ENCODE measurements around the gene BTBD2.

BTBD2 gene

DNA sequence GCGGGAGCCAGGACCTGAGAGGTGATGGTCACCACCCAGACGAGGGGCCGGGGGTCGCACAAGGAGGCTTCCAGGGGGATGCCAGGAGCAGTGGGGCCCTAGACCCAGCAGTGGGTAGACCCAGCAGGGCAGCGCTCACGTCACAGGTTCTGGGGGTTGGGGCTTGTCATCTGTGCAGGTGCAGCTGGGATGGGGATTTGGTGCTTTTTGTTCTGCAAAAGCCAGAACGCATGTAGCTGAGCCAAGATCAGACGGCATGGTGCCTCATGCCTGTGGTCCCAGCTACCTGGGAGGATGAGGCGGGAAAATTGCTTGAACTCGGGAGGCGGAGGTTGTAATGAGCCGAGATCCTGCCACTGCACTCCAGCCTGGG is 59.4 kb downstream of the BTBD2 start:
- Histone ChIP-seq H2BK5ac (ENCODE audit: low read length) (no peak overlapping the region), H3K18ac (ENCODE audit: low read length) (no peak overlapping the region), H3K79me1 (ENCODE audit: low read length) (peaks cover 22% of the 10 kb centered on the region), H2AK5ac (ENCODE audit: low read length) (no peak overlapping the region), H3K36me3 (ENCODE audit: control insufficient read depth, insufficient read depth, low read length) (peaks cover 2% of the 10 kb centered on the region), H2BK15ac (replicated peaks; ENCODE audit: low read depth) (no peak overlapping the region), H3K23ac (ENCODE audit: low read length) (no peak overlapping the region), H4K5ac (ENCODE audit: low read length) (no peak overlapping the region), H2BK120ac (ENCODE audit: low read depth, low read length) (no peak overlapping the region), H3K4me2 (ENCODE audit: low read length) (no peak overlapping the region), H3K27ac (ENCODE audit: low read depth, low read length) (no peak overlapping the region), H3K27me3 (ENCODE audit: insufficient read depth, low read length, poor library complexity) (no peaks in the 10 kb centered on the region), H3K4me1 (ENCODE audit: control insufficient read depth, low read depth, low read length) (no peaks in the 10 kb centered on the region), H3K4ac (ENCODE audit: low read depth, low read length) (no peak overlapping the region), H3K9ac (ENCODE audit: low read length) (no peak overlapping the region), H3K79me2 (ENCODE audit: control insufficient read depth, insufficient read depth, low read length) (peaks cover 77% of the 10 kb centered on the region), H3K4me3 (ENCODE audit: low read length) (no peak overlapping the region), H3K56ac (ENCODE audit: low read length) (no peak overlapping the region), H4K8ac (ENCODE audit: low read depth, low read length) (no peak overlapping the region)
- WGBS (ENCODE audit: extremely low coverage, insufficient coverage, low lambda C conversion rate): no CpG with 5 or more reads among the region's 12 CpGs
- DNase-seq: no peak

GRCh38 chr19:1955171-1956121 is 60.1 kb downstream of the BTBD2 start:
- no peak overlapping the region for H3K4me2 ChIP-seq (ENCODE audit: low read length)
- H3K4ac ChIP-seq (ENCODE audit: low read depth, low read length): no peak overlapping the region
- peaks cover 2% of the 10 kb centered on the region for H3K36me3 ChIP-seq (ENCODE audit: control insufficient read depth, insufficient read depth, low read length)
- no peak overlapping the region for H2BK15ac ChIP-seq (replicated peaks; ENCODE audit: low read depth)
- no peaks in the 10 kb centered on the region for H3K27me3 ChIP-seq (ENCODE audit: insufficient read depth, low read length, poor library complexity)
- no peak overlapping the region for H2AK5ac ChIP-seq (ENCODE audit: low read length)
- H3K79me2 ChIP-seq (ENCODE audit: control insufficient read depth, insufficient read depth, low read length): peaks cover 78% of the 10 kb centered on the region
- no peak overlapping the region for H3K4me3 ChIP-seq (ENCODE audit: low read length)
- H3K23ac ChIP-seq (ENCODE audit: low read length): no peak overlapping the region
- no peak for DNase-seq
- no peak overlapping the region for H4K8ac ChIP-seq (ENCODE audit: low read depth, low read length)
- H3K9ac ChIP-seq (ENCODE audit: low read length): no peak overlapping the region
- H3K56ac ChIP-seq (ENCODE audit: low read length): no peak overlapping the region
- no peak overlapping the region for H3K18ac ChIP-seq (ENCODE audit: low read length)
- H2BK120ac ChIP-seq (ENCODE audit: low read depth, low read length): no peak overlapping the region
- H4K5ac ChIP-seq (ENCODE audit: low read length): no peak overlapping the region
- H3K27ac ChIP-seq (ENCODE audit: low read depth, low read length): no peak overlapping the region
- H2BK5ac ChIP-seq (ENCODE audit: low read length): no peak overlapping the region
- WGBS (ENCODE audit: extremely low coverage, insufficient coverage, low lambda C conversion rate): no CpG with 5 or more reads among the region's 51 CpGs
- H3K79me1 ChIP-seq (ENCODE audit: low read length): peaks cover 24% of the 10 kb centered on the region
- H3K4me1 ChIP-seq (ENCODE audit: control insufficient read depth, low read depth, low read length): no peaks in the 10 kb centered on the region

DNA sequence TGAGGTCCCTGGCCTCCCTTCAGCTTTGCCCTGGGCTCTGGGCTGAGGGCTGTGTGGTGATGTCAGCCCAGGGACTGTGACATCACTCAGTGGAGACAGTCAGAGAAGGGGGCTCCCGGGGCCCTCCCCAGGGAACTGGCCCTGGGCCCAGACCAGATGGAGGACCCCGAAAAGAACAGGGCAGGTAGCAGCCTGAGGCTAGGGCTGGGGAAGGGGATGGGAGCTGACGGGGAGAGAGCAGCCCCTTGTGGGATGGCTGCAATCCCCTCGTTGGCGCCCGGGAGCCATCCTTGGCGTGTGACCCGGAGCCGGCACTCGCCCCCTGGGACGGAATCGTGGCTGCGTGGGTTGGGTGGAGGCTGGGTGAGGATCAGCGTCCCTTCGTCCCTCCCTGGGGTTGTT is 61.0 kb downstream of the BTBD2 start:
- H3K23ac ChIP-seq (ENCODE audit: low read length): no peak overlapping the region
- no peak overlapping the region for H2BK120ac ChIP-seq (ENCODE audit: low read depth, low read length)
- H3K4ac ChIP-seq (ENCODE audit: low read depth, low read length): no peak overlapping the region
- H3K56ac ChIP-seq (ENCODE audit: low read length): no peak overlapping the region
- H4K5ac ChIP-seq (ENCODE audit: low read length): no peak overlapping the region
- peaks cover 2% of the 10 kb centered on the region for H3K36me3 ChIP-seq (ENCODE audit: control insufficient read depth, insufficient read depth, low read length)
- no peak for DNase-seq
- no peak overlapping the region for H2AK5ac ChIP-seq (ENCODE audit: low read length)
- peaks cover 77% of the 10 kb centered on the region for H3K79me2 ChIP-seq (ENCODE audit: control insufficient read depth, insufficient read depth, low read length)
- no peak overlapping the region for H4K8ac ChIP-seq (ENCODE audit: low read depth, low read length)
- no peak overlapping the region for H3K27ac ChIP-seq (ENCODE audit: low read depth, low read length)
- peaks cover 23% of the 10 kb centered on the region for H3K79me1 ChIP-seq (ENCODE audit: low read length)
- no peak overlapping the region for H3K9ac ChIP-seq (ENCODE audit: low read length)
- H2BK15ac ChIP-seq (replicated peaks; ENCODE audit: low read depth): no peak overlapping the region
- H3K4me1 ChIP-seq (ENCODE audit: control insufficient read depth, low read depth, low read length): no peaks in the 10 kb centered on the region
- no CpG with 5 or more reads among the region's 15 CpGs for WGBS (ENCODE audit: extremely low coverage, insufficient coverage, low lambda C conversion rate)
- H2BK5ac ChIP-seq (ENCODE audit: low read length): no peak overlapping the region
- H3K18ac ChIP-seq (ENCODE audit: low read length): no peak overlapping the region
- no peak overlapping the region for H3K4me2 ChIP-seq (ENCODE audit: low read length)
- H3K4me3 ChIP-seq (ENCODE audit: low read length): no peak overlapping the region
- H3K27me3 ChIP-seq (ENCODE audit: insufficient read depth, low read length, poor library complexity): no peaks in the 10 kb centered on the region

- no peak overlapping the region for H3K4ac ChIP-seq (ENCODE audit: low read depth, low read length)
- no peak overlapping the region for H2BK15ac ChIP-seq (replicated peaks; ENCODE audit: low read depth)
- H3K9ac ChIP-seq (ENCODE audit: low read length): no peak overlapping the region
- H2BK120ac ChIP-seq (ENCODE audit: low read depth, low read length): no peak overlapping the region
- H3K79me1 ChIP-seq (ENCODE audit: low read length): peaks cover 25% of the 10 kb centered on the region
- no peaks in the 10 kb centered on the region for H3K4me1 ChIP-seq (ENCODE audit: control insufficient read depth, low read depth, low read length)
- H3K4me2 ChIP-seq (ENCODE audit: low read length): no peak overlapping the region
- H4K8ac ChIP-seq (ENCODE audit: low read depth, low read length): no peak overlapping the region
- no peak overlapping the region for H4K5ac ChIP-seq (ENCODE audit: low read length)
- H3K23ac ChIP-seq (ENCODE audit: low read length): no peak overlapping the region
- peaks cover 83% of the 10 kb centered on the region for H3K79me2 ChIP-seq (ENCODE audit: control insufficient read depth, insufficient read depth, low read length)
- H3K56ac ChIP-seq (ENCODE audit: low read length): no peak overlapping the region
- no CpG with 5 or more reads among the region's 32 CpGs for WGBS (ENCODE audit: extremely low coverage, insufficient coverage, low lambda C conversion rate)
- H3K18ac ChIP-seq (ENCODE audit: low read length): no peak overlapping the region
- H3K4me3 ChIP-seq (ENCODE audit: low read length): no peak overlapping the region
- DNase-seq: no peak
- no peak overlapping the region for H2BK5ac ChIP-seq (ENCODE audit: low read length)
- H2AK5ac ChIP-seq (ENCODE audit: low read length): no peak overlapping the region
- no peak overlapping the region for H3K27ac ChIP-seq (ENCODE audit: low read depth, low read length)
- H3K36me3 ChIP-seq (ENCODE audit: control insufficient read depth, insufficient read depth, low read length): peaks cover 2% of the 10 kb centered on the region
- no peaks in the 10 kb centered on the region for H3K27me3 ChIP-seq (ENCODE audit: insufficient read depth, low read length, poor library complexity)
Observed at GRCh38 chr19:1953441-1954094, 61.9 kb downstream of the BTBD2 start.

DNA sequence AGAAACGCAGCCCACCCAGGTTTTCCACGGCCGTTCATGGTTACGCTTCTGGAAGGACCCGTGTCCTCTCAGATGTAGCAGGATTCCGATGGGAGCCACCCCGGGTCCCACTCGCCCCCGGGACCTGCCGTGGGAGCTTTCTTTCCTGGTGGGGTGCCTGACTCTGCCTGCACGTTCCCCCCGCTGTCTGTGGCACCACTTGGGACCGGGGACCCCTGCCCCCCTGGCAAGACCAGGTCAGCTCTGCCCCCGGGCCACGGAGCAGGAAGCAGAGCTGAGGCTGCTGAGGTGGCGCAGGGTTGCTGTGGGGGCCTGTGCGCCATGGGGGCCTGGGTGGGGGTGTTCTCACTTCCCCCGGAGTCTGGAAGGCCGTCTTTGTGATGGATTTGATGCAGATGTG is 62.5 kb downstream of the BTBD2 start:
- no peak overlapping the region for H4K5ac ChIP-seq (ENCODE audit: low read length)
- H3K56ac ChIP-seq (ENCODE audit: low read length): no peak overlapping the region
- H2BK5ac ChIP-seq (ENCODE audit: low read length): no peak overlapping the region
- no peak overlapping the region for H4K8ac ChIP-seq (ENCODE audit: low read depth, low read length)
- H3K4me1 ChIP-seq (ENCODE audit: control insufficient read depth, low read depth, low read length): no peaks in the 10 kb centered on the region
- no peak overlapping the region for H3K4me3 ChIP-seq (ENCODE audit: low read length)
- peaks cover 85% of the 10 kb centered on the region for H3K79me2 ChIP-seq (ENCODE audit: control insufficient read depth, insufficient read depth, low read length)
- no peak overlapping the region for H3K27ac ChIP-seq (ENCODE audit: low read depth, low read length)
- H3K27me3 ChIP-seq (ENCODE audit: insufficient read depth, low read length, poor library complexity): no peaks in the 10 kb centered on the region
- WGBS (ENCODE audit: extremely low coverage, insufficient coverage, low lambda C conversion rate): no CpG with 5 or more reads among the region's 19 CpGs
- no peak for DNase-seq
- H3K4ac ChIP-seq (ENCODE audit: low read depth, low read length): no peak overlapping the region
- H2BK15ac ChIP-seq (replicated peaks; ENCODE audit: low read depth): no peak overlapping the region
- peaks cover 2% of the 10 kb centered on the region for H3K36me3 ChIP-seq (ENCODE audit: control insufficient read depth, insufficient read depth, low read length)
- no peak overlapping the region for H3K4me2 ChIP-seq (ENCODE audit: low read length)
- no peak overlapping the region for H3K18ac ChIP-seq (ENCODE audit: low read length)
- H3K23ac ChIP-seq (ENCODE audit: low read length): no peak overlapping the region
- no peak overlapping the region for H2AK5ac ChIP-seq (ENCODE audit: low read length)
- peaks cover 26% of the 10 kb centered on the region for H3K79me1 ChIP-seq (ENCODE audit: low read length)
- no peak overlapping the region for H3K9ac ChIP-seq (ENCODE audit: low read length)
- H2BK120ac ChIP-seq (ENCODE audit: low read depth, low read length): no peak overlapping the region
